Fibroblast of lung (primary cell): ENCODE results near the gene STAT3. TPM values are rescaled to one million over a fixed set of nuclear protein-coding genes. Genes with fewer than 3 reads are reported as not detected.
"Not testable (repeated sequence)": the region's sequence is repeated elsewhere in the genome, so short reads cannot be mapped to it uniquely, and the experiment has no call there.

Source experiments
- DNase-seq, 2 donors: peaks; one replicate each; pipeline versions ENCODE4 v3.0.0 to v3.0.0-alpha.2; 2010; ENCODE audit warnings: low read depth in 2 of 2
- H2AFZ ChIP-seq: 2 replicates; pipeline ENCODE4 v1.5.1; 2012; ENCODE audit warnings: low read length, control low read depth, inconsistent platforms
- H3K27ac ChIP-seq: 2 replicates; pipeline ENCODE4 v1.5.1; 2011; ENCODE audit warnings: low read length, control low read depth; ENCODE audit not compliant: insufficient read depth
- H3K27me3 ChIP-seq: 2 replicates; pipeline ENCODE4 v1.5.1; 2011; ENCODE audit warnings: mild to moderate bottlenecking, low read length; ENCODE audit not compliant: control insufficient read depth, insufficient read depth
- H3K36me3 ChIP-seq: 2 replicates; pipeline ENCODE4 v1.5.1; 2011; ENCODE audit warnings: low read length; ENCODE audit not compliant: control insufficient read depth, insufficient read depth
- H3K4me1 ChIP-seq: 2 replicates; pipeline ENCODE4 v1.5.1; 2011; ENCODE audit warnings: low read length; ENCODE audit not compliant: control insufficient read depth, insufficient read depth; ENCODE audit errors: extremely low read depth
- H3K4me2 ChIP-seq: 2 replicates; pipeline ENCODE4 v1.5.1; 2011; ENCODE audit warnings: low read length, control low read depth; ENCODE audit not compliant: insufficient read depth; ENCODE audit errors: extremely low read depth
- H3K4me3 ChIP-seq, 4 experiments: fragments of 200-600 bp in 1 of 4; sonication (generic) in 1 of 4; replicated peaks in 1 of 4; 2 replicates each; pipeline ENCODE4 v1.5.1; 2011 to 2016; ENCODE audit warnings: low read length in 4 of 4, low read depth in 3 of 4, mild to moderate bottlenecking in 3 of 4, control low read depth in 2 of 4, inconsistent platforms in 1 of 4, mixed read lengths in 1 of 4; ENCODE audit not compliant: insufficient read depth in 1 of 4; ENCODE audit errors: control extremely low read depth in 1 of 4
- H3K79me2 ChIP-seq: 2 replicates; pipeline ENCODE4 v1.5.1; 2012; ENCODE audit warnings: mild to moderate bottlenecking, low read length, inconsistent platforms; ENCODE audit not compliant: control insufficient read depth, insufficient read depth
- H3K9ac ChIP-seq: 2 replicates; pipeline ENCODE4 v1.5.1; 2011; ENCODE audit warnings: mild to moderate bottlenecking, low read length, control low read depth; ENCODE audit not compliant: insufficient read depth
- H3K9me3 ChIP-seq: 2 replicates; pipeline ENCODE4 v1.5.1; 2012; ENCODE audit warnings: low read depth, low read length; ENCODE audit not compliant: control insufficient read depth, insufficient read depth
- H4K20me1 ChIP-seq: 2 replicates; pipeline ENCODE4 v1.5.1; 2011; ENCODE audit warnings: low read length; ENCODE audit not compliant: control insufficient read depth, insufficient read depth; ENCODE audit errors: extremely low read depth
- EZH2 ChIP-seq: IDR thresholded peaks from 2 replicates; pipeline ENCODE4 v1.5.1; 2012; ENCODE audit warnings: low read length, control low read depth, mild to moderate bottlenecking; ENCODE audit errors: missing control alignments
- polyA plus RNA-seq, 2 donors: library from polyadenylated mRNA; depleted of rRNA in 1 of 2; stranded (reverse) in 1 of 2; unstranded in 1 of 2; fragments of >200 nt; gene quantifications; 2 replicates each; pipeline ENCODE4 v1.2.1, GENCODE V29; 2011 to 2012; ENCODE audit warnings: missing spikeins in 1 of 2
- total RNA-seq: library from RNA; depleted of rRNA; stranded (reverse); fragments of >200 nt; gene quantifications from 2 replicates; pipeline ENCODE4 v1.2.1, GENCODE V29; 2014
- TF ChIP-seq, protein P1 (sequence below), 2 donors: IDR thresholded peaks in 1 of 2; conservative IDR thresholded peaks in 1 of 2; 1 replicate in 1 of 2; 2 replicates in 1 of 2; pipeline ENCODE4 v1.5.1; 2011 to 2012; ENCODE audit warnings: low read length in 2 of 2, control low read depth in 1 of 2, inconsistent platforms in 1 of 2, low read depth in 1 of 2, mild to moderate bottlenecking in 1 of 2

The STAT3 gene
- total and polyA plus RNA-seq, 2 donors (not counting 1 experiment from before 2014, with no cell fraction given) = 75.0 to 101 TPM

DNA sequence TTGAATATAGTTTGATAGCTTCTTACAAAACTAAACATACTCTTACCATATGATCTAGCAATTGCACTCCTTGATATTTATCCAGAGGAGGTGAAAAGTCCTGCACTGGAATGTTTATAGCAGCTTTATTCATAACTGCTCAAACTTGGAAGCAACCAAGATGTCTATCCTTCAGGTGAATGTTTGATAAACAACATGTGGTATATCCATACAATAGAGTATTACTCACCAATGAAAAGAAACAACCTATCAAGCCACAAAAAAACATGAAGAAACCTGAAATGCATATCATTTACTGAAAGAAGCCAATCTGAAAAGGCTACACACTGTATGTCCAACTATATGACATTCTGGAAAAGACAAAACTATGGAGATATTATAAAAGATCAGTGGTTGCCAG, 16.1 kb downstream of the STAT3 start:
- Histone ChIP-seq H3K4me2 (no peak overlapping the region), H4K20me1 (peaks cover 2% of the 10 kb centered on the region), H3K79me2 (peaks cover 46% of the 10 kb centered on the region), H3K4me1 (no peaks in the 10 kb centered on the region), H3K4me3 (no peak overlapping the region), H3K27me3 (no peaks in the 10 kb centered on the region), H3K9ac (no peak overlapping the region), H3K27ac (no peak overlapping the region), H3K36me3 (no peaks in the 10 kb centered on the region), H2AFZ (no peak overlapping the region), H3K9me3 (no peaks in the 10 kb centered on the region)
- TF ChIP-seq, protein P1, sequence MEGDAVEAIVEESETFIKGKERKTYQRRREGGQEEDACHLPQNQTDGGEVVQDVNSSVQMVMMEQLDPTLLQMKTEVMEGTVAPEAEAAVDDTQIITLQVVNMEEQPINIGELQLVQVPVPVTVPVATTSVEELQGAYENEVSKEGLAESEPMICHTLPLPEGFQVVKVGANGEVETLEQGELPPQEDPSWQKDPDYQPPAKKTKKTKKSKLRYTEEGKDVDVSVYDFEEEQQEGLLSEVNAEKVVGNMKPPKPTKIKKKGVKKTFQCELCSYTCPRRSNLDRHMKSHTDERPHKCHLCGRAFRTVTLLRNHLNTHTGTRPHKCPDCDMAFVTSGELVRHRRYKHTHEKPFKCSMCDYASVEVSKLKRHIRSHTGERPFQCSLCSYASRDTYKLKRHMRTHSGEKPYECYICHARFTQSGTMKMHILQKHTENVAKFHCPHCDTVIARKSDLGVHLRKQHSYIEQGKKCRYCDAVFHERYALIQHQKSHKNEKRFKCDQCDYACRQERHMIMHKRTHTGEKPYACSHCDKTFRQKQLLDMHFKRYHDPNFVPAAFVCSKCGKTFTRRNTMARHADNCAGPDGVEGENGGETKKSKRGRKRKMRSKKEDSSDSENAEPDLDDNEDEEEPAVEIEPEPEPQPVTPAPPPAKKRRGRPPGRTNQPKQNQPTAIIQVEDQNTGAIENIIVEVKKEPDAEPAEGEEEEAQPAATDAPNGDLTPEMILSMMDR (conservative IDR thresholded peaks at IDR 0.05 in 1 of 2, IDR thresholded peaks at IDR 0.05 in 1 of 2; ENCODE audit: low read depth in 1 of 2, low read length in 2 of 2) = no peak
- TF ChIP-seq EZH2 = no peak
- no peak for DNase-seq

DNA sequence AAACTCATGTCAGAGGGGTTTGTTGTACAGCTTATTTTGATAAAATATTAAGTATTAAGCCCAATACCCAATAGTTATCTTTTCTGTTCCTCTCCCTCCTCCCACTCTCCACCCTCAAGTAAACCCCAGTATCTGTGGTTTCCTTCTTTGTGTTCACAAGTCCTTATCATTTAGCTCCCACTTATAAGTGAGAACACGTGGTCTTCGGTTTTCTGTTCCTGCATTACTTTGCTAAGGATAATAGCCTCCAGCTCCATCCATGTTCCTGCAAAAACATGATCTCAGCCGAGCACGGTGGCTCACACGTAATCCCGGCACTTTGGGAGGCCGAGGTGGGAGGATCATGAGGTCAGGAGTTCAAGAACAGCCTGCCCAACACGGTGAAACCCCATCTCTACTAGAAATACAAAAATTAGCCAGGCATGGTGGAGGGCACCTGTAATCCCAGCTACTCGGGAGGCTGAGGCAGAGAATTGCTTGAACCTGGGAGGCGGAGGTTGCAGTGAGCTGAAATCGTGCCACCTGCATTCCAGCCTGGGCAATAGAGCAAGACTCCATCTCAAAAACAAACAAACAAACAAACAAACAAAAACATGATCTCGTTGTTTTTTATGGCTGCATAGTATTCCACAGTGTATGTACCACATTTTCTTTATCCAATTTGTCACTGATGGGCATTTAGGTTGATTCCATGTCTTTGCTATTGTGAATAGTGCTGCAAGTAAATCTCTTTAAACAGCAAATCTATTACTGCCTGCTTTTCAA, 19.3 kb downstream of the STAT3 start:
- H3K4me2 ChIP-seq, H3K4me3 ChIP-seq, H4K20me1 ChIP-seq, H3K27ac ChIP-seq, H3K27me3 ChIP-seq, H3K4me1 ChIP-seq, H3K9me3 ChIP-seq, H3K9ac ChIP-seq, DNase-seq, H2AFZ ChIP-seq, H3K36me3 ChIP-seq: not testable (repeated sequence)
- H3K79me2 ChIP-seq = peaks cover 49% of the 10 kb centered on the region

DNA sequence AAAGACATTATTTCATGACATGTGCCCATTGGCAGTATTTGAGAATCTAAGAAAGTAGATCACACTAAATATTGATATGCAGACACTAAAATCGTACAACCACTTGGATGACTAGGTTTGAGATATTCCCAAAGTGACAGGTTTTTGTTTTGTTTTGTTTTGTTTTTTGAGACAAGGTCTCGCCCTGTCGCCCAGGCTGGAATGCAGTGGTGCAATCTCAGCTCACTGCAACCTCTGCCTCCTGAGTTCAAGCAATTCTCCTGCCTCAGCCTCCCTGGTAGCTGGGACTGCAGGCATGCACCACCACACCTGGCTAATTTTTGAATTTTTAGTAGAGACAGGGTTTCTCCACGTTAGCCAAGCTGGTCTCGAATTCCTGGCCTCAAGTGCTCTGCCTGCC, 19.9 kb downstream of the STAT3 start:
- H3K9me3 ChIP-seq, H3K36me3 ChIP-seq, H3K4me3 ChIP-seq, H4K20me1 ChIP-seq, H3K27ac ChIP-seq, H3K27me3 ChIP-seq, H3K4me2 ChIP-seq, H3K4me1 ChIP-seq, DNase-seq, H3K9ac ChIP-seq, H2AFZ ChIP-seq: not testable (repeated sequence)
- H3K79me2 ChIP-seq = peaks cover 51% of the 10 kb centered on the region

DNA sequence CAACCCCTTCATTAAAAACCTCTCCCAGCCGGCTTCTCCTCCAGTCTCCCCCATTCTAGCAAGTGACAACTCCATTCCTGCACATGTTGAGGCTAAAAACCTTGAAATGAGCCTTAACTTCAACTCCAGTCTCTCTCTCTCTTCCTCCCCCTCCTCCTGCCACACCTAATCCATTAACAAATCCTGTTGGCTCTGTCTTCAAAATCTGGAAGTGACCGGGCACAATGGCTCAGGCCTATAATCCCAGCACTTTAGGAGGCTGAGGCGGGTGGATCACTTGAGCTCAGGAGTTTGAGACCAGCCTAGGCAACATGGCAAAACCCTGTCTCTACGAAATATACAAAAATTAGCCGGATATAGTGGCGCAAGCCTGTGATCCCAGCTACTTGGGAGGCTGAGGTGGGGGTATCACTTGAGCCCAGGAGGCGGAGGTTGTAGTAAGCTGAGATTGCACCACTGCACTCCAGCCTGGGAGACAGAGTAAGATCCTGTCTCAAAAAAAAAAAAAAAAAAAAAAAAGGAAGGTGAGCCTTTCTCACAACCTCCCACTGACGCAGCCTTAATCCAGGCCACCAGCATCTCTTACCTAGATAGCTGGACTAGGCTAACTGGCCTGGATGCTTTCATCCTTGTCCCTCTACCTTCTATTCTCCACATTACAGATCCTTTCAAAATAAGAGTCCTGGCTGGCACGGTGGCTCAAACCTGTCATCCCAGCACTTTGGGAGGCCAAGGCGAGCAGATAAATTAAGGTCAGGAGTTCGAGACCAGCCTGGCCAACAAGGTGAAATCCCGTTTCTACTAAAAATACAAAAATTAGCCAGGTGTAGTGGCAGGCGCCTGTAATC, 21.8 kb downstream of the STAT3 start:
- not testable (repeated sequence) for H3K4me1 ChIP-seq, H4K20me1 ChIP-seq, H3K9ac ChIP-seq, H2AFZ ChIP-seq, DNase-seq, H3K27me3 ChIP-seq, H3K36me3 ChIP-seq, H3K27ac ChIP-seq, H3K9me3 ChIP-seq, H3K4me2 ChIP-seq, H3K4me3 ChIP-seq
- peaks cover 55% of the 10 kb centered on the region for H3K79me2 ChIP-seq
